Inflammatory macrophage (primary cell): ENCODE data around the gene RPS6KC1.
A peak's percentile ranks its signal among the peaks of the same experiment; 100 is the strongest.

Experiments used
- DNase-seq, 2 donors: peaks; one replicate each; pipeline ENCODE4 v3.0.0-alpha.2; 2020 to 2022

Gene RPS6KC1

DNA sequence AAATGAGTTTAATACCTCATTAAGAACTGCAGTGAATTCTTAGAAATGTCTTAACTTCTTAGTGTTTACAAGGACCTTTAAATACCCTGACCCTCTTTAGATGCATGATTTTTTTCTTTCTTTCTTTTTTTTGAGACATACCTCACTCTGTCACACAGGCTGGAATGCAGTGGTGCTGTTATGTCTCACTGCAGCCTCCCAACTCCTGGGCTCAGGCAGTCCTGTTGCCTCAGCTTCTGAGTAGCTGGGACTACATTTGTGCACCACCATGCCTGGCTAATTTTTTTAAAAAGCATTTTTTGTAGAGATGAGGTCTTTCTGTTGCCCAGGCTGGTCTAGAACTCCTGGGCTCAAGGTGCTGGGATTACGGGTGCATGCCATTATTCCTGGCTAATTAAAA lies 191.8 kb downstream of the RPS6KC1 start:
- no peak for DNase-seq

DNA sequence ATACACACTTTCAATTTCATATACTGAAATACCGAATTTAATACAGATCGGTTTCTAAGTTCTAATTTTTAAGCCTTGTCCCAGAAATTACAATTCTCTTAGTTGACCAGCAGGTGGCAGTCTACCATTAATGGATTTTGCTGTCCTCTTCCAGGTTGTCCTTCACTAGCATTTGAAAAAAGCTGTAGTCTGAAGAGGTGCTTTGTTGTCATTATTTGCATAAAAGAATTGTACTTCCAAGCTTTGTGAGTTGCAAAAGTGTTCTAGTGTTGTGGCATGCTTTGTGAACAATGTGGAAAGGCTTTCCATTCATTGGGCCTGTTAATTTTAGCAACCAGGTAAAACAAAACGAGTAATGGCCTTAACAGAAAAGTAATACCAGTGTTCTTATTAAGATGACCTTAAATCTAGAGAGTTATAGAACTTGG lies 193.6 kb downstream of the RPS6KC1 start:
- peak; percentile 48 to 68 for DNase-seq

DNA sequence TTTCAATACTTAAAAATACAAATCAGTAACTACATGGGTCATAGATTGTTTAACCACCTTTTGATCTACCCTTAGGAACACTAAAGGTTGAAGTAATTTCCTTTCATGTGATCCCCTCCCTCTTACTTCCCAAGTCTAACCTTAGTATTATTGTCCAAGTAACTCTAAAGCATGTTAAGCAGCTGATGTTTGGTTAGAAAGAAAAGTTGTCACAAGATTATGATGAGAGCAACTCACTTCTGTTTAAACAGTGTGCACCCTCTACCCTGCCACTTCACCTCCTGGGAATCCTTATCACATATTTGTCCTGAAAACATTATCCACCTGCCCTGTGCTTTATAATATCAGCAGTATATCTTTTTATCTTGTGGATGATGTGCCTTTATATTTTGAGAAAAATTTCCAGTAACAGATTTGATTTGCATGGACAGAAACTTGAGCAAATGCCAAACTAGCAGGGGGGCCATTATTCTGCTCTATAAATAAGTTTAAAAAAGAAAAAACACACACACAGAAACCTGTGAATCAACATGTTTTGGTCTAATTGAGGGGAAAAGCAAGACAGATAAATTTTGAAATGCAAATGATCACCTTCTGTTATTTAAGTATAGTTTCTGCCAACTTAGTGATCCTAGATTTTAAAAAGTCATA lies 194.3 kb downstream of the RPS6KC1 start:
- peak; percentile 34 to 48 for DNase-seq

DNA sequence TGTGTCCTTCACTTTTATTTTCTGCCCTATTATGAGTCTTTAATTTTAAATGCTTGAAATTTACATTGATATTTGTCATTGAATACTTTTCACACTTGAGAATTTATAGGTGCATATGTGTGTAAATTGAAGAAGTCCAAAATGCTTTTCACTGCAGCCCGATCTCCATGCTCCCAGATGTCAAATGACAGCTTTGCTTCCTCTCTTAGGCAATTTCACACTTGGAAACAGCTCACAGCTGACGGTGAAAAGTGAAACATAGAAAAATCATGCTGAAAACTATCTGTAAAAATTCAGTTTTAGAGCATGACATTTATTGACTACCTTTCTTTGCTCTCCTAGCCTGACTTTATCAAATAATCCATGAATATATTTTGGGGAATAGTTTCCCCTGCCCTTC lies 196.0 kb downstream of the RPS6KC1 start:
- peak in 1 of 2 donors; percentile 44 for DNase-seq

DNA sequence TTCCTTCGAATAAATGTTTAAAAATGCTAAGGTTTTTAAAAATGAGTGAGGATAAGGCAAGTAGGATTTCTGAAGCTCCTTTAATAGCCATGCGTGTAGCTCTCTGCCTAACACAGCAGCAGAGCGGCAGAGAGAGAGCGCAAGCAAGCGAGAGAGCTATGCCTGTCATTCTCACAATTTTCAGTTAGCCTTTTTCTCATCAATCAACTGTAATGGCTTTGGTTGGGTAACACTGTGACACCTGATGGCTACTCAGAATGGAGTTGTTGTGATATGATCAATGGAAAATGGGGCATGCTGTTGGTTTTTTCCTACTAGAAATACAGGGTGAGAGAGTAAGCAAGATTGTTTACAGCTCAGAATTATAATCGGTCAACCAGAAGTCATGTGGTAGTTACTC lies 198.4 kb downstream of the RPS6KC1 start:
- DNase-seq: no peak

DNA sequence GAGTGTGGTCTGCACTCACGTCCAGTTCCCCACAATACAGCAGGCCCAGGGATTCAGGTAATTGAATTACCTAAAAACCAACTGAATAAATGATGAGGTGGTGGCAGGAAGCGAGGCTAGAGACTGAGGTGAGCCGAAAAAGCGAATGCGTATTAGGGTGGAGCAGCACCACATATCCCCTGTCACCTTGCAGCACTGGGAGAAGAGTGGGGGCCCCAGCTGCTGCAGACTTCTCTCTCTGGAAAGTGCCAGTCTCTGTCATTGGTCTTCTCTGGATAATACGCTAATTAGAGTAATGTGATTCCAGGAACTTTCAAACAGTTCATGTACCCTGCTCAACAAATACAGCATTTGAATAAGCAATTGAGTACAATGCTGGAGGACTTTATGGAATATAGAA lies 199.0 kb downstream of the RPS6KC1 start:
- no peak for DNase-seq

DNA sequence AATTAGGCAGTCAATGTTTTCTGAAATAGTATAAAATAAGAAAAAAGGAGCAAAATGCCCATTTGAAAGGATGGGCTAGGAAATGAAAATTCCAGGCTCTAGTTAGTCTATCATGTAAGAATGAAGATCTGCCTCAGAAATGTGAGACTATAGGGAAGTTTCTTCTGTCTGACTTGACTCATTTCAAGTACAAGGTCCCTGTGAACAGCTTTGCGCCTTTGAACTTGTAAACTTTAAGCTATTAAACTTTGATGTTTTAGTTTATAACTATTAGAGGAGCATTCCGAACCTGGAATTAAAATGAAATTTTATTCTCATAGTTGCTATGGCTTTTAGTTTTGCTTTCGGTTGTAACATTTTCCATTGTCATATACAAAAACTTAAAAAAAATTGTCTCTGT lies 199.4 kb downstream of the RPS6KC1 start:
- no peak for DNase-seq

DNA sequence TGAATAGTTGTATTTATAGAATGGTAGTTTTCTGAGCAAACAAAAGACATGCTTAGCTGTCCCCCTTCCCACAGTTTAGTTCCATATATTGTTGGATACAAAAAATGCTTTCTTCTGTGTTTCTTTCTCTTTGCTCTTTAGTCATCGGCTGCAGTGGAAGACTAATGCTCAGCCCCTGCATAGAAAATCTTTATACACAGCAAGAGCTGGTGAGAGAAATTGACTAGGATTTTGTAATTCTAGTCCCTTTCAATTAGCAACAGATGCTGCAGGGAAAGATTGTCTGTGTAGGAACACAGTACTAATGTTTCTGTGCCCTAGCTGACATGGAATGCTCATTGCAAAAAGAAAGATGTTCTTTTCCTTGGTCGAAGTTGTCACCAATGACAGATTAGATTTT lies 200.9 kb downstream of the RPS6KC1 start:
- no peak for DNase-seq

DNA sequence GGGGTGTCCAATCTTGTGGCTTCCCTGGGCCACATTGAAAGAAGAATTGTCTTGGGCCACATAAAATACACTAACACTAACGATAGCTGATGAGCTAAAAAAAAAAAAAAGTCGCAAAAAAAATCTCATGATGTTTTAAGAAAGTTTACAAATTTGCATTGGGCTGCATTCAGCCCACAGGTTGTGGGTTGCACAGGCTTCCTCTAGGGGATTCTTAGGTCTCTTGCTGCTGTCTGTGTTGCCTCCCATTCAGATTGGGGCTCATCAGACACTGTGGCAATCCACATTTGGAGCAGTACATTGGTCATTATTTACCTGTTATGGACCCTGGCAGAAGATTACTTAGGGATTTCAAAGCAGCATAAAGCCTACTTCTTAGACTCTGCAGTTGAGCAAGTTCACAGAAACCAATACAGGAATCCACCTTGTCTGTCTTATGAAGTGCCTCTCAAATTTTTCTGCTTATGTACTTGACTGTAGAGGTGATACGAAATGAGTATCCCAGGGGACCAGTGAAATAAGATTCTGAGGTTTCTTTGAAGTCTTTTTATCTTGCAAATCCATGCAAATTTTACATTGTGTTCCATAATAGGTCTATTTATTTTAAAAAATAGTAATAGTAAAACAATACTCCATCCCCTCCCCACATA lies 205.5 kb downstream of the RPS6KC1 start:
- no peak for DNase-seq

DNA sequence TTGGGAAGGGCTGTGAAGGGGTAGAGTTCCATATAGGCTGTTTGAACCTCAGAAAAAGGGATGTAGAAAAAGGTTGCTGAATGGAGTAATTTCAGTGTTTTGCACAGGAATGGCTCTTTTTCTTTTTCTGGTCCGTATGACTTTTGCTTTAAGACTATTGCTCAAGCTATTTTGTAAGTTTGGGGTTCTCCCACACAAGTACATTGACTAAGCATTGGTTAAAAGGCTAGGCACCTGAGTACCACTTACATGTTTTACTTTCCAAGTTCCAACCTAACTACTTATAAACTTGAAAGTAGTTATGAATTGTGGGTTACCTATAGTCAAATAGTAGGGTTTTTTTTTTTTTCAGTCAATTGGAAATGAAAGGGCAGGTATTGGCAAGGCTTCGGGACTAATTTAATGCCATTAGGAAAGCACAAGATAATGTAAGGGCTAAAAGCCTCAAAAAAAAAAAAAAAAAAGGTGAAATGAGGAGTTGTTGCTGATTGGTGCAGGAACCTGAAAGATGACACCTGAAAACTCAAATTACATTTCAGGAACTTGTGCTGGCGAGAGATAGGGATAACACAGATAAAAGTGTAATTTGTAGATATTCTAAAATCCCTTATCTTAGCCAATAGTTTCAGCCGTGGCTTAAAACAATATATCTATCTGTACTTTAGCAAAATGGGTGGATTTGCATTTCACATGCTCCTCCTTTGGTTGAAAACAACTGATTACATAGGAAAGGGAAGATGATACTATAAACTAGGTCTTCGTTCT lies 209.5 kb downstream of the RPS6KC1 start:
- DNase-seq: peak in 1 of 2 donors; percentile 10

DNA sequence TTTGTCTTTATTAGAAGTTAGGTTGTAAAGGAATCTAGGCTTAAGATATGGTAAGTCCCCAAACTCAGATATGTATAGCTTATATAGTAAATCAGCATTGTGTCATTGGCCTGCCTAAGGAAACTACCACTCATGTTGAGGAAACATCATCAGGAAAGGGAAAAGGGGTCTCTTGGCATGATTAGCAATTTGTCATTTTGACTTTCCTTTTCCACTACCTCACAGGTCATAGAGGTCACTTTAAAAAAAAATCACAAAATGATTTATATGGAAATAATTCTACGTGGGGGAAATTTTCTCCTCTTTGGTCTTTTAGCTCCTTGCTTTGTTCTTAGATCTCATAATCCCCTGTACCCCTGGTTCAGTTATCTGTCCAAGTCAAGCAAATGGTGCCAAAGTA lies 213.5 kb downstream of the RPS6KC1 start:
- DNase-seq: no peak

DNA sequence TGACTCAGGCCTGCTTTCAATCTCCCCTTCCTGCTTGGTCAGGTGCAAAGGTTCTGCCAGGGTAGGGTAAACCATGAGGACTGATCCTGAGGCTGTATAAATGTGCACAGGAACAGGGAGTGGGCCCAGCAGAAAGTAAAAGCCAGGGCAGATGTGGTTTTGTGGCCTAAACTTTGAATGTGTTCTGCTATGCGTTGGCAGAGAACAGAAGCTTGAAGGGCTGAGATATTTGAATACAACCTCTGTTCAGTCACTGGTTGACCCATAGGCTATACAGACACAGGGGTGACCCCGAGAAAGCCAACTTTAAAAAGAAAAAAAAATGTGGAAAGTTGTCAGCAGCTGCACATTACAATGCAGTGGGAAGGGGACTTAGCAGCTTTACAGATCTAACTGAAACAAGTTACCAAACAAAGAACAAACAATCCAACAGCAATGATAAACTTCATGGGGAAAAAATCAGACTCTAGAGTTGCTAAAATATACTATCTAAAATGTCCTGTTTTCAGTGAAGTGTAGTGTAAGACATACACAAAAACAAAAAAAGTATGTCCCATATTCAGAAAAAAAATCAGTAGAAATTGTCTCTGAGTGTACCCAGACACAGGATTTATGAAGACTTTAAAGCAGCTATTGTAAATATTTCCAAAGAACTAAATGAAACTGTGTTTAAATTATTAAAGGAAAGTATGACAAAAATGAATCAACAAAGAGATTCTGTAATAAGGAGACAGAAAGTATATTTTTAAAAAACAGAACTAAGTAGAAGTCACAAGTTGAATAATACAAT lies 216.1 kb downstream of the RPS6KC1 start:
- peak in 1 of 2 donors; percentile 17 for DNase-seq

DNA sequence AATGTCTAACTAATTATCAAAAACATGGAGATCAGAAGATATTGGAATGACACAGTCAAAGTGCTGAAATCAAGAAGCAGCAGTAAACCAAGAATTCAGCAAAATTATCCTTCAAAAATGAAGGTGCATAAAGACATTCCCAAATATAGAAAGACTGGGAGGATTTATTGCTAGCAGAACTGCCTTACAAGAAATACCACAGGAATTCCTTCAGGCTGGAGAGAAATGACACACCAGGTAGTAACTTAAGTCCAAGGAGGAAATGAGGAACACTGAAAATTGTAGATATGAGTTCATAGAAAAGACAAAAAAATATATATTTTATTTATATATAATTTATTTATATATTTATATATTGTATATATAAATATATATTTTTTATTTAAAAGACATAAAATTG lies 217.2 kb downstream of the RPS6KC1 start:
- no peak for DNase-seq

DNA sequence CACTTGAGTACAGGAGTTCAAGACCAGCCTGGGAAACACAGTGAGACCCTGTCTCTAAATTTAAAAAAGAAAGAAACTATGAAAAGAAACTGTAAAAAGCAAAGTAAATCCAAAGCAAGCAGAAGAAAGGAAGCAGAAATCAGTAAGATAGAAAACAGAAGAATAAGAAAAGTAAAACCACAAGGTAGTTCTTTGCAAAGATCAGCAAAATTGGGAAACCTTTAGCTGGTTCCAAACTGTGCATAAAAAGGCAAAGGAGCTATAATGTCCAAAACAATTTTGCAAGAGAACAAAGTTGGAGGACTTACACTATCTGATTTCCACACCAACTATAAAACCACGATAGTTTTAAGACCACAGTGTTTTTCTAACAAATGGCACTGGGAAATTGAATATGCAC lies 218.8 kb downstream of the RPS6KC1 start:
- no peak for DNase-seq

DNA sequence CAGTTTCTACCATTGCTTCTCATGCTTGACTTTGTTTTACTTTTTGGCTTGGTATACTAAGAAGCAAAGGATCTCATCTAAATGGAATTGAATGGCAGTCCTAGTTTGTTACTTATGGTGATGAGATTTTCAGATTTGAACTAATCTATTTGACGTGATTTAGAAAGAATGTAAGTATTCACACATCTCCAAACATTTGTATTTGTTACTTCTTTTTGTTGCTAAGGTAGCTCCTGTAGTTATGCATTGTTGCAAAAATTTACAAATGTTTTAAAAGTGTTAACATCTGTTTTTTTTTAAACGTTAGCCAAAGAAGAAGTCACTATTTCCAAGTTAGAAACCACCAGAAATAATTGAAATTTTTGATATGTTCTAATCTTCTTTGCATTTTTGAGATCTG lies 222.5 kb downstream of the RPS6KC1 start:
- DNase-seq: no peak

DNA sequence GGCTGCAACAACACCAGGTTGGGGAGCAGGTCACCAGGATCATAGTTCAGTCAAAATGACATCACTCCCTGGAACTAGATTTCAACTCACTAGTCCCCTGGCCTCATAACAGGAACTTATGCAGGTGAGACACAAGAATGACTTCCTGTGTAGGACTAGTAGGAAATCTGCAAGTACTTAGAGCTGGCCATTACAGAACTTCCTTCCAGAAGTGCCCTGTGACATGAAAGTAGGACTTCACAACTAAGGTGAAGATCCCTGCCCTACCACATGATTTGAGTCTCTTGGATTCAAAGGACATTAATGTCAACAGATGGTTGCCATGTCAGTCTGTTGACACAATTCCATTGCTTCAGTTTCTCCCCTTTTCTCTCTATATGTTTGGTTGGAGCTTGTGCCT lies 223.1 kb downstream of the RPS6KC1 start:
- no peak for DNase-seq

DNA sequence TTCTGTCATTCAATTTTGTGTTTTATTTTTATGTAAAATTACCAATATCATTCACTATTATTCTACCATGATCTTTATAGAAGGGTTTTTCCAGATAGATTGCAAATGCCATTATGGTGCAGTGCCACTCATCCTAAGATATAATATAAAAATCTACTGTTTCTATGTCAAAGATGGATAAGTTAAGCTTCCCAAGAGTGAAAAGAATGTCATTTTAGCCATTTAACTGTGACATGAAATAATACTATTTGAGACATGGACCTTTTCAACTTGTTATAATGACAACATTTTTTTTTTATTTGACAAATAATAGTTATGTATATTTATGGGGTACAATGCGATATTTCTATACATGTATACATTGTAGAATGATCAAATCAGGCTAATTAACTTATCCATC lies 224.3 kb downstream of the RPS6KC1 start:
- DNase-seq: no peak

DNA sequence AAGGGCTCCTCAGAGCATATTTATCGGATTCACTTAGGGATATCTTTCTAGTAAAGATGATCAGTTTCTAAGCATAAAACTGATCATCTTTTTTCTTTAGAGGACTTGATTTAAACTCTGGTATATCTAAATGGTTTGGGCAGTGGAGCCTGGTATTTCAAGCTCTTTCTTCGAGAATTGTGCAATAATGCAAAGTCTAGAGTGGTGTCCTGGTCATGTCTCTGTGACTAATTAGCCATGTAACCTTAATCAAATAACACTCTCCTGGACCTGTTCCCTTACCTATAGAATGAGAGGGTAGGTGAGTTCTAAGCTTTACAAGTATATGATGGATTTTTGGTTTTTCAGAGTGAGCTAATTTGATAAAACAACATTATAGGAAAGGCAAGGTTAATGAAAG lies 225.2 kb downstream of the RPS6KC1 start:
- no peak for DNase-seq

DNA sequence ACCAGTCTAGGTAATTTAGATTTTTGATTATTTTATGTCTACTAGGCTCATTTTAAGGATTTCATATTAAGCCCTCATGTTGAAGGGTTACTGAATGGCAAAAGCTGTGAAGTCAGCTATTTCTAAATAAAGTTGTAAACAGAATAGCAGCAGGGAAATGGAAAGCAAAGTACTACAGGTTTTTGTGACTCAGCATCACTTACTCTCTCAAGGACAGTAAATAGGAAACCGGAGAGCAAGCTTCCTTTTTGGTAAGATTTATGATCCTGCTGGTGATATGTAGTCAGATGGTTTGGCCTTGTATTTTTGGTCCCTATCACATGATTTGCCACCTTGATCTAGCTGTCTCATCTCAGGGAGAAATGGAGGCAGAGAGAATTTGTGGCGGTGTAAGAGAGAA lies 226.0 kb downstream of the RPS6KC1 start:
- DNase-seq: no peak

DNA sequence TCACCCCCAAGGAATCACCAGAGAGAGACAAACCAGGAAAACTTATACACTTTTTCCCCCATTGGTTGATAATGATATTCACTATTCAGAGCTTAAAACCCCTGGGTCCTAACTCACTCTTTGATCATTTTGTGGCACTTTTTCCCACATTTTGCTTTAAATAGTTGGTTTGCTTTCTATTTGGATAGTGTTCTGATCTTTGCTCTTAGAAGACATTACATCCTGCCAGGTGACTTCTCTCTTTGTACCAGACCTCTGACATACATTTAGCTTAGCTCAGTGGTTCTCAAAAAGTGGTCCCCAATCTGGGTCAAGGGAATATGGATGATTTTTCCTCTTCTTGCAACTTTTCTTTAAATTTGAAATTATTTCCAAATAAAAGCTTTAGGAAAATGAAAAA lies 228.4 kb downstream of the RPS6KC1 start:
- no peak for DNase-seq

DNA sequence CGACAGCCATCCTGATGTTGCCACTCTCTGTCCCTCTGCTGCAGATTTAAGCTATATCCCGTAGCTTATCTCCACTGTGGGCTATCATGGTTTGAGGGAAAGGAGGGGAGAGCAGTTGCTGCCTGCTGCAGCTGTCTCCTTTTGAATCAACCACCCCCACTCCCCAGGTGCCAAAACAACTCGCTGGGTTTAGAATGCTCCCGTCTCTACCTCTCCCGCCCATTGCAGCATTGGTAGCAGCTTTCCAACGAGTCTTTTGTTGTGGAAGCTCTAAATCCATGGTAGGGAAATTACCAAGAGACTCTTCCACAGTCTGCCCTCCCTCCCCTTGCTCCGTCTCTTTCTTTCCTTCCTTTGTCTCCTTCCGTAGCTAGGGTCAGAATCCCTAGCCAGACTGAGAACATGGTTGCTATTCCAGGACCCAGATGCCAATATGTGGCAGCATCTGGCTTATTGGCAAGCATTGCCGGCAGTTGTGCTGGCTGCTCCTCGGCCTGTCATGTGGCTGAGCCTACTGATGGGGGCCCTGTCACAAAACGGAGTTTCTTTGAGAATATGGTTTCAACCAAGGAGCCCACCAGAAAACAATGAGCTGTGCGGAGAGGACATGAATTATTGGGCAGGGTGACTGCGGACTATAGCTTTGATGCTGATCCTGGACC lies 230.7 kb downstream of the RPS6KC1 start:
- no peak for DNase-seq

DNA sequence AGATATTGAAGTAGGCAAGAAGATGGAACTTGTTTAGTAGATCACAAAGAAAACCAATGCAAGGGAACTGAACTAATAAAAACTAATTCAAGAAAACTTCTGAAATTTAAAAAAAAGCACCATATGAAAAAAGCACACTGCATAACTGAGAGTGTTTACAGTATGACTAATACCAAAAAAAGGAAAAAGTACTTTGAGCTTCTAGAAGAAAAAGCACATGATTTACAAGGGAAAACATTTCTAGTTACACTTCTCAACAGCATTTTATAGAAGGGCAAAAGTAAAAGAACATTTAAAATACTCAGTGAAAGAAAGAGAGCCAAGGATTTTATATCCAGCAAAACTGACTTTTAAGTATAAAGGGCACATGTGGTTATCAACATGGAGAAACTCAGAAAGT lies 233.6 kb downstream of the RPS6KC1 start:
- no peak for DNase-seq

DNA sequence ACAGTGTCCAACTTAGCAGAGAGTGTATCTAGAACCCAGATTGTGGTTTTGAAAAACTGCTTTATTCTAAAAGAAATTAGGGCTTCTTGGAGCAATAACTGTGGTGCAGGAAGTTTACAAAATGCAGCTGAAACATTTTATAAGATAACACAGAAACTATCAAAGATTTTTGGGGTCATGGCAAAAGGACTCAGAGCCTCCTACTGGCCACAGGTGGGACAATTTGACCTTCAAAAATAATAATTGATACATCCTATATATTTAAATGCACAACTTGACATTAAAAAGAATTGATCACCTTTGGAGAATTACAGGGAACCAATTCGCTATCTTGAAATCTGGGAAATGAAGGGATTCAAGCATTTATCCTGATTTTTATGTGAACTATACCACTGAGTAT lies 235.2 kb downstream of the RPS6KC1 start:
- no peak for DNase-seq
